Stimulated activated CD8-positive, alpha-beta memory T cell treated with anti-CD3 and anti-CD28 coated beads, Interleukin-7, amount 100 ng/mL, for 24 hours (primary cell): ENCODE data around the gene POFUT2.

ENCODE experiments used
- DNase-seq: peaks from one replicate; pipeline ENCODE4 v3.0.0-alpha.2; 2020; ENCODE audit warnings: low read depth

POFUT2 gene

GRCh38 chr21:45248301-45248892 is 39.3 kb downstream of the POFUT2 start:
- DNase-seq: no peak

DNA sequence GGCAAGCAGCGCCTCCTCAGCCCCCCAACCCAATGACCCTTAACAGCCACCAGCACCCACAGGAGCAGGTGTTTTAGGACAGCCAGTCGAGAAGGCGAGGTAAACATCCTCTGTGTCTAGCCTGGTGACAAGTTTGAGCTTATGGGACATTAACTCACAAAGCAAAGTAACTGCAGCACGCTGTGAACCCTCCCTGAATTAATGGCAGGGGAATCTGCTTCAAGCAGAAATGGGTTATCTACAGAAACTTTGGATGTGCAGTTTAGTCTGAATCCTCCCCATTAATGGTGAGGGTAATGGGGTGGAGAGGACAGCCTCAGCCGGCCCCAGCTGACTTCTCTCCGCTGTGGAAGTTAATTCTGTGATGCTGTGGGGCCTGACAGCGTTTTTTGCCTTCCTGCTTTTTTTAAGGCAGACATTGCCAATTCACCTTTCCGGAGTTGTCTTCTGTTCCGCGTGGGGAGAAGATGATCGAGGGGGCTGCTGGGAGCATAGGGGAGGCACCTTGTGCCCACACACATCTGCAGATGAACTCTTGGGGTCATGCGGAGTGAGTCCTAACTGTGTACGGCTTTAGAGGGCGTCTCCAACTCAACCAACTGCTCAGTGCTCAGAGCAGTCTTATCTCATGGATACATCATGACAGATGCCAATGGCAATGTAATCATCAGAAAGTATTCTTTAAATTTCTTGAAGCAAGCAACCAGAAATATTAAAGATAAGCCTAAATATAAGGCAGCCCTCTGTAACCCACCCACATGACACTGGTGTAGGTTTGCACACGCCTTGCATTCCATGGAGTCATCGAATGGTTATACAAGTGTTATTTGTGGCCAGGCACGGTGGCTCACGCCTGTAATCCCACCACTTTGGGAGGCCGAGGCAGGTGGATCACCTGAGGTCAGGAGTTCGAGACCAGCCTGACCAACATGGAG is 41.0 kb downstream of the POFUT2 start:
- DNase-seq: no peak

GRCh38 chr21:45244799-45245340 is 42.8 kb downstream of the POFUT2 start:
- no peak for DNase-seq

DNA sequence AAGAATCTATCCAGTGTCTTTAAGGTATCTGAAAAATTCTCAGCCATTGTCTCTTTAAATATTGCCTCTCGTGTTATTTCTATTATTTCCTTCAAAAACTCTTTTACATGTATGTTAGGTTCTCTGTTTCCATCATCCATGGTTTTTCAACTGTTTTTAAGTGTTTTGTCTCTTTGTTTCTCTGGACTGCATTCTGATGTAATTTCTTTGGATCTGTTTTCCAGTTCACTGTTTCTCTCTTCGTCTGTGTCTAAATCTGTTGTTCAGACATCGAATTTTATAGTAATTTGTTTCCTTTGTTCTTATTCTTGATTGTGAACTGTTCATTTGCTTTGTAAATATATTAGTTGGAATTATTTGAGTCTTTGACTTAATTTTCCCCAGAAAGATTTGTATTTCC is 44.1 kb downstream of the POFUT2 start:
- DNase-seq: no peak

DNA sequence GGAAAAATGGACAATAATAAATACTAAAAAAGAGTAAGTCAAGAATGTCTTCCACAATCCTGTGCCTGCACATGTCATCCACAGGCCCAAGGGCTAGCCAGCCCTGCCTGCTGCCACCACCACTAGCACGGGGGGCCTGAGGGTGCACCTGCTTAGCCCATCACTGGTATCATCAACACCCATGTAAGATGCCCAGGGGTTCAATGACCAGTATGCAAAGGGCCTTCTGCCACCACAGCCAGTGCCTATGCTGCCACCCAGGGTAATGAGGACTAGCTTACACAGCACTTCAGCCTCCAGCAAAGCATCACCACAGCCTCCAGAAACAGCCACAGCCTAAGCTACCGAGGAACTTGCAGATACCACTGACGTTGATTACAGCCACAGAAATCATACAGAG is 46.3 kb downstream of the POFUT2 start:
- no peak for DNase-seq

DNA sequence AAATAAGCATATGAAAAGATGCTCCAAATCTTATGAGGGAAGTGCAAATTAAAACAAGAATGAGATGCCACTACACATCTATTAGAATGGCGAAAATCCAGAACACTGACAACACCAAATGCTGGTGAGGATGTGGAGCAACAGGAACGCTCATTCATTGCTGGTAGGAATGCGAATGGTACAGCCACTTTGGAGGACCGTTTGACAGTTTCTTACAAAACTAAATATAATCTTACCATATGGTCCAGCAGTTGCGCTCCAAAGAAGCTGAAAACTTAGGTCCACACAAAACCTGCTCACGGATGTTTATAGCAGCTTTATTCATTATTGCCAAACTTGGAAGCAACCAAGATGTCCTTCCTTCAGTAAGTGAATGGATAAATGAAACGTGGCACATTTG is 50.3 kb downstream of the POFUT2 start:
- no peak for DNase-seq

- DNase-seq: no peak
Measured at GRCh38 chr21:45236481-45236880, 51.2 kb downstream of the POFUT2 start.

DNA sequence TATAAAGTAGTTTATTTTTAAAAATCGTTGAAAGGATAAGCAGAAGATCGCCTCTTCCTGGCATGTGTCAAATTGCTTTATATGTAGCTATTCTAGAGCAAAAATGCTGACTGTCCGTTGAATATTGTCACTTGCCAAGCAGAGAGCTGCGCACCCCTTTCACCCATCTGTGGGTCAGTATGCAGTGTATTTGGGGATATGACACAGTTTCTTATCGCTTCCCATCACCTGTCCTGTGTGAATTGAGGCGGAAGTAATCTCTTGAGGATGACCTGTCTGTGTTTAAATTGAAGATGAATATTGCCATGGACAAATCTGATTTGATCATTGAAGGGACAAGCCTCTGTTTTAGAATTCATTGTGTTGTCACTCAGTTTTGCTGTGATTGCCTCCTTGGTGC is 52.2 kb downstream of the POFUT2 start:
- no peak for DNase-seq

DNA sequence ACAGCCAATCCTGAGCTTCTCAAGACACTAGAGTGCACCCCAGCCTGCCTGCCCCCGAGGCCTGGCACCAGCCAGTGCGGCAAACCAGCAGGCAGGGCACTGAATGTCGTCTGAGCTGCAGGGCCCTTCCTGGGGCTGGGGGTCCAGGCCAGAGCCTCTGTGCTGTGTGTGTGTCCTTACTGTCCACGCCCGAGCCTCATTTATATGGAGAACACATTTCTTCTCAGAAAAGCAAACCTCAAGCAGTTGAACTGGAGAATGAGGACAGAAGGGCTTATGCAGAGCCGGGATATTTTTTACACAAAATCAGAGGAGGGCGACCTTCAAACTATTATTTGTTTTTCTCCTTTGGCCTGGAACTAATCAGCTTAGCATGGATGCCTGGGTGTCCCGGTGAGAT is 52.7 kb downstream of the POFUT2 start:
- no peak for DNase-seq

DNA sequence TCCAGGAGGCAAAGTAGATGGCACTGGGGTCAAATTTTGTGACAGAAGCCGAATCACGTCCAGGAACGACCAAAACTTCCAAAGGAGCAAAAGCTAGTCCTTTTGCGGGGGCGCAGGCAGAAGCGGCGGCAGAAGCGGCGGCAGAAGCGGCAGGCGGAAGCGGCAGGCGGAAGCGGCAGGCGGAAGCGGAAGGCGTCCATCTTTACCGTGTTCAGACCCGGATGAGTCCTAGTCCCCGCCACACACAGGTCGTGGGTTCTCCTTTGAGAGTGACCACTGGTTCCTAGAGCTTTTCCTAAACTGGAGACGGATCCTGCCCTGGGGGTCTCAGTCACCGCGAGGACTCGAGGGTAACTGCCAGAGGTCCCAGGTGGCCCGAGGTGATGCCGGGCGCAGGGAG is 53.6 kb downstream of the POFUT2 start:
- DNase-seq: no peak

DNA sequence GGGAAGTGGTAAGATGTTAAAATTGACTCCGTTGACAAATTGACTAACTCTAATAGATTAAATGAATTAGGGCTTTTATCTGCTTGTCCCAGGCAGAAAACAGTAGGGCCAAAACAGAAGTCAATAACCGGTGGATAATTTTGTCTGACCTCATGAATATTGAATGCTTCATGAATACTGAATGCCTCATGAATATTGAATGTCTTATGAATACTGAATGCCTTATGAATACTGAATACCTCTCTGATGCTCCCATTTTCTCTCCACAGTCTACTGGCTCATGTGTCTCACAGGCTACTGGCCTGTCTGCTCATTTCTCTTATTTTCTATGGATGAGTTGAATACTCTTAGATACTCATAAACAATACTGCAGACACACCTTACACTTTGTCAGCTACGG is 56.0 kb downstream of the POFUT2 start:
- no peak for DNase-seq

GRCh38 chr21:45228656-45229240 is 58.9 kb downstream of the POFUT2 start:
- no peak for DNase-seq

GRCh38 chr21:45228171-45228641 is 59.5 kb downstream of the POFUT2 start:
- DNase-seq: peak; percentile 62

DNA sequence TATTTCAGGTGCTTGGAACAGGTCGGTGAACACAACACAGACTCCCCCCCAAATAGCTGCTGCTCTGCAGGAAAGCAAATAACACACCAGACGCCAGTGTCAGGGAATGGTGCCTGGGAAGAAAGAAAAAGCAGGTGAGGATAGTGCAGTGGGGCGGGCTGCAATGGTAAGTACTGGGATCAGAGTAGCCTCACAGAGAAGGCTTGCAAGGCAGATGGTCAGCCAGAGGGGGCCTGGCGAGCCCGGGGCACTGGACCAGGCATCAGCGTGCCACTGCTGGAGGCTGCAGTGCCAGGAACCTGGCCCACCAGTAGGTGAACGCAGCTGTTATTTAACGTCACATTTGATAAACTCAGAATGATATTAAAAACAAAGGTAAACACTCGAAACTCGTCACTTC is 60.0 kb downstream of the POFUT2 start:
- DNase-seq: no peak

GRCh38 chr21:45226540-45227326 is 61.0 kb downstream of the POFUT2 start:
- DNase-seq: no peak

DNA sequence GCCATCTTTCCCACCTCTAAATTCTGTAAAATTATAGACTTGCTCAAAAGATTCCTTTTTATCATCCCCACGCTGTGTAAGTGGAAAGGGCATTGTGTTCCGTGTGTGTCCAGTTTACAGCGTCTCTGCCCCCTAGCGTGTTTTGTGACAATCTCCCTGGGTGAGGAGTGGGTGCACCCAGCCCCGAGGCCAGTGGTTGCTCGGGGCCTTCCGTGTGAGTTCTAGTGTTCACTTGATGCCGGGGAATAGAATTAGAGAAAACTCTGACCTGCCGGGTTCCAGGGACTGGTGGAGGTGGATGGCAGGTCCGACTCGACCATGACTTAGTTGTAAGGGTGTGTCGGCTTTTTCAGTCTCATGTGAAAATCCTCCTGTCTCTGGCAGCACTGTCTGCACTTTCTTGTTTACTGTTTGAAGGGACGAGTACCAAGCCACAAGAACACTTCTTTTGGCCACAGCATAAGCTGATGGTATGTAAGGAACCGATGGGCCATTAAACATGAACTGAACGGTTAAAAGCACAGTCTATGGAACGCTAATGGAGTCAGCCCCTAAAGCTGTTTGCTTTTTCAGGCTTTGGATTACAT is 61.9 kb downstream of the POFUT2 start:
- DNase-seq: no peak

DNA sequence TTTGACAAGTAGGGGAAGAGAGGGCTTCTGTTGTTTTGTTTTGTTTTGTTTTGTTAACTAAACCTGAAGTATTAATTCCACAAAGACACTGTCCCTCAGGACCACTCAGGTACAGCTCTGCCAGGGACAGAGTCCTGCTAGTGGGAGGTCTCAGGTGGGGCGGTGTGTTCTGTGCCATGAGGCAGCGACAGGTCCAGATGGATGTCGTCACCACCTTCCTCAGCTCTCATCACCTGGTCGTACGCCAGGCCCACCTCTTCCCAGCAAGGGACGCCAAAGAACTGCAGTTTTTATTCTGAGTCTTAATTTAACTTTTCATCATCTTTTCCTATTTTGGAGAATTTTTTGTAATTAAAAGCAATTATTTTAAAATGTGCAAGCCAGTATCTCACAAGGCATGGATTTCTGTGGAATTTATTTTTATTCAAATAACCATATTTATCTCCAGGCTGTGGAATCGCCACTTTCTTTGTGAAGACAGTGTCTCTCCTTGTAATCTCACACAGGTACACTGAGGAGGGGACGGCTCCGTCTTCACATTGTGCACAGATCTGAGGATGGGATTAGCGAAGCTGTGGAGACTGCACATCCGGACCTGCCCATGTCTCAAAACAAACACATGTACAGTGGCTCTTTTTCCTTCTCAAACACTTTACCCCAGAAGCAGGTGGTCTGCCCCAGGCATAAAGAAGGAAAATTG is 62.5 kb downstream of the POFUT2 start:
- DNase-seq: no peak

DNA sequence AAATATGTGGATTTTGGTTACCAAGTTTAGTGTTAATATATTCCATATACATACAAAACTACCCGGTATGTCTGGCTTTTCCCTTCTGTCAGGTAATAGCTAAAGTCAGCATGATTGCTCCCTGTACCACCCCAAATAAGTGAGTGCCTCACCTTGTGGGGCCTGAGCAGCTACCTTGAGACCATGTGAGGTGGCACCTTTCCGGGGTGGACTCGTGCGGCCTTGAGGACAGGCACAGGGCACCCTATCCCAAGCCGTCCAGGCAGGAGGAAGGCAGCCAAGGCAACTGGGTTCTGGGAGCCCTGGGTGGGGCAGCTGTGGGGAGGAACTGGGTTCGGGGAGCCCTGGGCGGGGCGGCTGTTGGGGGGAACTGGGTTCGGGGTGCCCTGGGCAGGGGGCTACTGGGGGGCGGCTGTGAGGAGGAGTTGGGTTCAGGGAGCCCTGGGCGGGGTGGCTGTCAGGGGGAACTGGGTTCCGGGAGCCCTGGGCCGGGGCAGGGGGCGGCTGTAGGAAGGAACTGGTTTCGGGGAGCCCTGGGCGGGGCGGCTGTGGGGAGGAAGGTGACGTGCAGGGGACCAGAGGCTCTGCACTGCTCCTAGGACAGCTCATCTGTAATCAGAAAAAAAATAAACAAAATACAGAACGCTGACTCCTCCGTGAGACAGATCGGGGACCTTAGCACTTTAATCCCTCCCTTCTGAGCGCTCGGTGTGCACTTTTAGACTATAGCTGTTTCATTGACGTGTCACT is 63.3 kb downstream of the POFUT2 start:
- DNase-seq: no peak

- DNase-seq: no peak
Measured at GRCh38 chr21:45223236-45224185, 64.2 kb downstream of the POFUT2 start.
